Activated T-helper 2 cell treated with anti-CD3 and anti-CD28 coated beads, Interferon-gamma antibody, Interleukin-2, Interleukin-4, amounts not matched to agents 10 μg/mL and 5 μg/mL and 100 μg/mL, durations not matched to agents 14 hours and 24 hours and 36 hours (primary cell): ENCODE measurements around the gene DNAH11. TPM values are rescaled to one million over a fixed set of nuclear protein-coding genes. Genes with fewer than 3 reads are reported as not detected.

Source experiments
- DNase-seq: peaks from one replicate; pipeline ENCODE4 v3.0.0; 2021; ENCODE audit warnings: low spot score
- H3K27ac Mint-ChIP-seq: one replicate; pipeline ENCODE4 v1.8.0; 2021; ENCODE audit warnings: mixed read lengths
- H3K27me3 Mint-ChIP-seq: one replicate; pipeline ENCODE4 v1.8.0; 2021; ENCODE audit warnings: low read depth, mixed read lengths
- H3K36me3 Mint-ChIP-seq: one replicate; pipeline ENCODE4 v1.8.0; 2021; ENCODE audit warnings: low read depth, mixed read lengths
- H3K4me1 Mint-ChIP-seq: one replicate; pipeline ENCODE4 v1.8.0; 2021; ENCODE audit warnings: low read depth, mixed read lengths
- H3K4me3 Mint-ChIP-seq: one replicate; pipeline ENCODE4 v1.8.0; 2021; ENCODE audit warnings: low read depth, mild to moderate bottlenecking, moderate library complexity, mixed read lengths
- H3K9me3 Mint-ChIP-seq: one replicate; pipeline ENCODE4 v1.8.0; 2021; ENCODE audit warnings: mixed read lengths
- intact Hi-C: fragments of 100-400 bp; cut with micrococcal nuclease; formaldehyde crosslinking; loops from one replicate; pipeline ENCODE4 v1.15.1; 2023
- total RNA-seq: library from RNA; stranded (reverse); gene quantifications from 2 replicates; pipeline ENCODE4 v1.2.3, GENCODE V29; 2022

DNAH11 gene
- total RNA-seq, 1 donor from 2014 or later: 3.7 TPM

DNA sequence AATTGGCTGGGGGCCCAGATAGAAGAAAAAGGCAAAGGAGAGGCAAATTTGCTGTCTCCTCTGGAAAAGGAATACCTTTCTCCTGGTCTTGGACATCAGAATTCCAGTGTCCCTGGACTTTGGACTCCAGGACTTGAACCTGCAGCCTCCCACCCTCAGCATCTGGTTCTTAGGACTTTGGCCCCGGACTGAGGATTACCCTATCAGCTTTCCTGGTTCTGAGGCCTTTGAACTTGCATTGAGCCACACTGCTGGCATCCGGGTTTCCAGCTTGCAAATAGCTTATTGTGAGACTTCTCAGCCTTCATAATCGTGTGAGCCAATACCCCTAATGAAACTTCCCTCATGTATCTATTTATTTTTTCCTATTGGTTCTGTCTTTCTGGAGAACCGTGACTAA, 68.3 kb downstream of the DNAH11 start:
- Mint-ChIP-seq H3K27me3 (no peaks in the 10 kb centered on the region), H3K36me3 (no peaks in the 10 kb centered on the region), H3K9me3 (no peaks in the 10 kb centered on the region), H3K27ac (no peak overlapping the region), H3K4me3 (no peak overlapping the region), H3K4me1 (no peaks in the 10 kb centered on the region)
- intact Hi-C loops: no loop called here
- no peak for DNase-seq

DNA sequence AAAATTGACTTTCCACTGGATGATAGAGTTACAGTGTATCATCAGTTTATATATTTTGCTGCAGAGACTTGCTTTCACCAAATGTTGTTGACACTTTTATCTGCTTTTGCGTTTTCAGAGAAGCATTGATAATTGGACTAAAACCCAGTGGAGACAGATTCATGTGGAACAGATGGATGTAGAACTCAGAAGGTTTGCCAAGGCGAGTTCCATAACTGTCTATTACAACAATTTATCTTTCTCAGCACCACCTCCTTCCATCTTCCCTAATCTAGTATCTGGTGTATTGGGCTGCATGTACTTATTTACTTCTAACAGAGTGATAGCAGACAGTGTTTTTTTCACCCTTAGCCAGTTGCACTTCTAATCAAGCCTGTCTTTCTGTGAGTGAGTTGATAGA, 73.3 kb downstream of the DNAH11 start:
- no peak for DNase-seq
- H3K36me3 Mint-ChIP-seq: no peaks in the 10 kb centered on the region
- no peaks in the 10 kb centered on the region for H3K27me3 Mint-ChIP-seq
- H3K27ac Mint-ChIP-seq: no peak overlapping the region
- H3K4me3 Mint-ChIP-seq: no peak overlapping the region
- H3K9me3 Mint-ChIP-seq: no peaks in the 10 kb centered on the region
- intact Hi-C loops: no loop called here
- no peaks in the 10 kb centered on the region for H3K4me1 Mint-ChIP-seq

DNA sequence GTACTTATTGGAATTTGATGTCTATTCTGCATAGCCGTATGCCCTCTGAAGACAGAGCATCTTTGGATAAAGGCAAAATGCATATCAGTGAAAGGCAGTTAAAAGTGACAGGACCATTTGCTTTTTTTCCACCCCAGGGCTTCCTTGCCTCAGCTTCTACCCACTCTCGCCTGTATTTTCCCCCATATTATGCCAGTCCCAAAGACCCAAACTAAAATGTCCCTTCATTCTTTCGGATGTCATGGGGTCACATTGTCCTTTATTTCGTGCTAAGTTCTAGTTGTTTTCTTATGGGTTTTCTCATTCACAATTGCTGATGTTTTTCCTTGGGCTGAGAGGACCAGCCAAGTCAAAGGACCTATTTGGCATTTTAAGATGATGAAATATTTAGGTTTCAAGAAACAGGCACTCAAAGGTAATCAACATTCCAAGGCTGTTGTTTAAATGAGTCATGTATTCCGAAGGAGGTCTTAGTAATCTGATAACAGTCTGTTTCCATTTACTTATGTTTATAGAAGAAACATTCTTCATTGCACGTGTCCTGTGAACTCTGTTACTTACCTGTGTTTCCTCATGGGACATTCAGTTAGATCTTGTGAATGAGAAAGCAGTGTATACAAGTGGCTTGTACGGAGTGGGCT, 74.1 kb downstream of the DNAH11 start:
- Mint-ChIP-seq H3K4me3 (no peak overlapping the region), H3K4me1 (no peaks in the 10 kb centered on the region), H3K27me3 (no peaks in the 10 kb centered on the region), H3K9me3 (no peaks in the 10 kb centered on the region), H3K27ac (no peak overlapping the region), H3K36me3 (no peaks in the 10 kb centered on the region)
- no peak for DNase-seq
- intact Hi-C loops: no loop called here

DNA sequence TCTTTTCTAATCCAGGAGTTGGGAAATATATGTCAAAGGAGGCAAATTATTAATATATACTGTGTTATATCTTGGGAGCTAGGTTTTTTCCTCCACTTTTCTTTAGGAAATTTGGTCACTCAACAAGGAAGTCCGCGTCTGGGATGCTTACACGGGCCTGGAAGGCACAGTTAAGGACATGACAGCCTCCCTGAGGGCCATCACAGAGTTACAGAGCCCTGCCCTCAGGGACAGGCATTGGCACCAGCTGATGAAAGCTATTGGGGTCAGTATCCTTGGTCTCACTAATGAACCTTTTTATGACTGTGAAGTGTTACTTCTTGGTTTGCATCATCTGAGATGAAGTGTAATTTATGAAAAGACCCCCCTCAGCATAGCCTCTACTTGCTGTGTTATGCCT, 74.7 kb downstream of the DNAH11 start:
- no peaks in the 10 kb centered on the region for H3K4me1 Mint-ChIP-seq
- intact Hi-C loops: no loop called here
- no peaks in the 10 kb centered on the region for H3K27me3 Mint-ChIP-seq

DNA sequence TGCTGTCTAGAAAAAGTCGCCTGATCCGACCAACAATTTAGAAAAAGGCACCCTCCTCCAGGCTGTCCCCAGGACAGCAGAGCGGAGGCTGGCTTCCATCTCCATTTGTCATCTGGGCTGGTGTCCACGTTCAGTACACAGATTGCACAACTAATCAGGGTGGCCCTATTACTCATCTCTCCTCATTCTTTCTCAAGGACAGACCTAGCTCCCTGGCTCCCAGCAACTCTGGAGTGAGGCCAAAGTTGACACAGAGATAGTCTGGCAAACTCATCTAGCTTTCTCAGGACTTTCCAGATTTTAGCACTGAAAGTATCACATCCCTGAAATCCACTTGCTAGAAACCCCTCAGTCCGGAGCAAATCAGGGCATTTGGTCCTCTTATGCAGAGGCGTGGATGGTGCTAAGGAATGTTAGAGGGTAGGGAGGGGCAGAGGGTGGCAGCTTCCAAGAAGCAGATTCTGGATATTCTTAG, 75.1 kb downstream of the DNAH11 start:
- H3K4me1 Mint-ChIP-seq: no peaks in the 10 kb centered on the region
- H3K4me3 Mint-ChIP-seq: no peak overlapping the region
- no peaks in the 10 kb centered on the region for H3K9me3 Mint-ChIP-seq
- H3K36me3 Mint-ChIP-seq: no peaks in the 10 kb centered on the region
- intact Hi-C loops: no loop called here
- H3K27me3 Mint-ChIP-seq: no peaks in the 10 kb centered on the region
- H3K27ac Mint-ChIP-seq: no peak overlapping the region
- no peak for DNase-seq

More for the DNA sequence above, 74.7 kb downstream of the DNAH11 start:
- Mint-ChIP-seq H3K27ac (no peak overlapping the region), H3K9me3 (no peaks in the 10 kb centered on the region), H3K4me3 (no peak overlapping the region), H3K36me3 (no peaks in the 10 kb centered on the region)
- DNase-seq: no peak

DNA sequence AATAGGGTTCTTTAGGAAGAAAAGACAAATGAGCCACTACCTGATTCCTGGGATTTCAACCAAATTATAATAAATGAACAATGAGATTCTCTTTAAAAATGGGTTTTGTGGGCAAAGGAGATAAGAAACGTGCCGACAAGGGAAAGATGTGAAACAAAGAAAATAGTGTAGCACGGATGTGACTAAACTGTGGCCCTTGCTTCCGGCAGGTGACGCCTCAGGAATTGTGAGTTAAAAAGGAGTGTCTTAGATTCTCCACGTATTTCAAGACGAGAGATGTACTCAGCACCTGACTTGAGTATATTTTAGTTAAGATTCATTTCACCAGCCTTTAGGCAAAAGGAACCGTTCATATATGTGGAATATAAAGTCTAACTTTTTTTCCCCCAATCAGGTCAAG, 75.9 kb downstream of the DNAH11 start:
- H3K4me3 Mint-ChIP-seq: no peak overlapping the region
- H3K27ac Mint-ChIP-seq: no peak overlapping the region
- no peak for DNase-seq
- H3K4me1 Mint-ChIP-seq: no peaks in the 10 kb centered on the region
- intact Hi-C loops: no loop called here
- H3K9me3 Mint-ChIP-seq: no peaks in the 10 kb centered on the region
- no peaks in the 10 kb centered on the region for H3K36me3 Mint-ChIP-seq
- H3K27me3 Mint-ChIP-seq: no peaks in the 10 kb centered on the region

DNA sequence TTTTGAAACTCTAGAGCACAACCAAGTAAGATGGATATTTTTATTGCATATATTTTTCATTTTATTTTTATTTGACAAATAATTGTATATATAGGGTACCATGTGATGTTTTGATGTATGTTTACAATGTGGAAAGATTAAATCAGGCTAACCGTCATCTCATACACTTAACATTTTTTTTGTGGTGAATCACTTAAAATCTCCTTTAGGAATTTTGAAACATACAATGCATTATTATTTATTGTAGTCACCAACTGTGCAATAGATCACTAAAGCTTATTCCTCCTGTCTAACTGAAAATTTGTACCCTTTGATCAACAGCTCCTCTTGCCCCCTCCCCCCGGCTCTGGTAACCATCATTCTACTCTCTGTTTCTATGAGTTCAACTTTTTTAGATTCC, 77.2 kb downstream of the DNAH11 start:
- intact Hi-C loops: no loop called here
- no peaks in the 10 kb centered on the region for H3K27me3 Mint-ChIP-seq
- no peak overlapping the region for H3K4me3 Mint-ChIP-seq
- no peak overlapping the region for H3K27ac Mint-ChIP-seq
- H3K4me1 Mint-ChIP-seq: no peaks in the 10 kb centered on the region
- no peaks in the 10 kb centered on the region for H3K36me3 Mint-ChIP-seq
- no peak for DNase-seq
- no peaks in the 10 kb centered on the region for H3K9me3 Mint-ChIP-seq

DNA sequence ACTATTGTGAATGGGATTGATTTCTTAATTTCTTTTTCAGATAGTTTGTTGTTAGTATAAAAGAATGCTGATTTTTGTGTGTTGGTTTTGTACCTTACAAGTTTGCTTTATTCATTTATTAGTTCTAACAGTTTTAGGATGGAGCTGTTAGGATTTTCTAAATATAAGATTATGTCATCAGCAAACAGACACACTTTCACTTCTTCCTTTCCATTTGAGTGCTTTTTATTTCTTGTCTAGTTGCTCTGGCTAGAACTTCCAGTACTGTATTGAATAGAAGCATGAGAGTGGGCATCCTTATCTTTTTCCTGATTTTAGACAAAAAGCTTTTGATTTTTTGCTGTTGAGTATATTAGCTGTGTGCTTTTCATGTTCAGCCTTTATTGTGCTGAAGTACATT, 81.5 kb downstream of the DNAH11 start:
- intact Hi-C loops: no loop called here
- Mint-ChIP-seq H3K4me1 (no peaks in the 10 kb centered on the region), H3K27me3 (no peaks in the 10 kb centered on the region), H3K27ac (no peak overlapping the region), H3K36me3 (no peaks in the 10 kb centered on the region), H3K9me3 (peaks cover 4% of the 10 kb centered on the region), H3K4me3 (no peak overlapping the region)
- no peak for DNase-seq

DNA sequence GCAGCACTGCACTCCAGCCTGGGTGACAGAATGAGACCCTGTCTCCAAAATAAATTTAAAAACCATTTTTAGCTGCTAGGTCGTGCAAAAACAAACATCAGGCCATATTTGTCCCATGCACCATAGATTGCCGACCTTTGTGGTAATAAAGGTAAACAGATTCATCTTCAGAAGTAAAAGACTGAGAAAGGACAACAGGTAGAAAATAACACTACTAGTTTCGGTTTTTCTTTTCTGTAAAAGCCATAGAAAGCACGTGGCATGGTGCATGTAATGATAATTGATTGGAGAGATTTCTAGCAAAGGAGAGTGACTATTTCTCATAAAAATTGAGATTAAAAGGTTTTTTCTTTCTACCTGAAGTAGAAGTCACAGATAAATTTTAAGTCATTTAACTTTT, 93.9 kb downstream of the DNAH11 start:
- DNase-seq: no peak
- Mint-ChIP-seq H3K4me3 (no peak overlapping the region), H3K9me3 (no peaks in the 10 kb centered on the region), H3K27ac (no peak overlapping the region), H3K27me3 (no peaks in the 10 kb centered on the region), H3K4me1 (no peaks in the 10 kb centered on the region), H3K36me3 (no peaks in the 10 kb centered on the region)
- intact Hi-C loops: no loop called here

DNA sequence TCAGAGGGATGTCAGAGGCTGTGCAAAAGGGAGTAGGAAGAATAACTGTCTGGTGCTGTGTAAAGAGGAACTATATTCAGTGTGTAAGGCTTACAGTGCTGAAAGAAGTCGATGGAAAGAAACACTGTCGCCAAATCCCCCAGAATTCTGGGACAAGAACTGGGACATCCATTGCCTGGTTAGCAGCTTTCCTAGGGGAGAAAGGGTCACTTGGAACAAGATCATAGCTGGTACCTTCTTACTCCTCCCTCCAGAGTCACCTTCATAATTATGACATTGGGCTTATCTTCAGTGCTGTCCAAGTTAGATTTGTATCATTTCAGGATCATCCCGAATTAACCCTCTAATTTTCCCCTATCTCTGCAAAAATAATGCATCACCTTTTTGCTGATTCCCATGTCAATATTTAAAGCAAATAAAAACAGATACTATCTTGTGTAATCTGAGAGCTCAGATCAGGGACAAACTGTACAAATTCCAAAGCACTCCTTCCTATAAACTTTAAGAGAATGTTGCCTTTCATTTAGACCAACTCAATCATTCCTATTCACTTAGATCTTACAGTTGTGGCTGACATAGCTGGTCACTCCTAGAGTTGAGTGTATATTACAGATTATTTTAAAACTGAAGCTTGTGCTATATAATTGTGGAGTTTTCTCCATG, 96.5 kb downstream of the DNAH11 start:
- no peak overlapping the region for H3K27ac Mint-ChIP-seq
- no peaks in the 10 kb centered on the region for H3K27me3 Mint-ChIP-seq
- no peaks in the 10 kb centered on the region for H3K36me3 Mint-ChIP-seq
- H3K4me3 Mint-ChIP-seq: no peak overlapping the region
- no peak for DNase-seq
- intact Hi-C loops: no loop called here
- H3K9me3 Mint-ChIP-seq: no peaks in the 10 kb centered on the region
- no peaks in the 10 kb centered on the region for H3K4me1 Mint-ChIP-seq

DNA sequence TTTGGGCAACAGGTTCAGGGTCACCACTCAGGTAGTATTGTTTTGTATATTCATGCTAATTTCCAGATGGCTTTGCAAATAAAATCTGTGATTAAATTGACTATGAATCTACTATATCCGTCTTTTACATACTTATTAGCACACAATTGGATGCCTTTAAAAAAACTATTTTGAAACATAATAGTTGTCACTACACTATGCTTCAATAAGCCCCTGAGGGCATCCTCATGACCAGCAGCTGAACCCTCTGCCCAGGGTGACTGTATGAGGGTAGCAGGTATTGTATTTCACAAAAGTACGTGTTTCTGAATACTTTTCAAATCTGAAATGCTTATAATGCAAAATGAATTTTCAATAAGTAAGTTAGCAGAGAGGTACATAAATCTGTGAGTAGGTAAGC, 97.3 kb downstream of the DNAH11 start:
- H3K36me3 Mint-ChIP-seq: no peaks in the 10 kb centered on the region
- no peaks in the 10 kb centered on the region for H3K27me3 Mint-ChIP-seq
- DNase-seq: no peak
- H3K4me3 Mint-ChIP-seq: no peak overlapping the region
- no peaks in the 10 kb centered on the region for H3K4me1 Mint-ChIP-seq
- H3K9me3 Mint-ChIP-seq: no peaks in the 10 kb centered on the region
- intact Hi-C loops: no loop called here
- no peak overlapping the region for H3K27ac Mint-ChIP-seq

DNA sequence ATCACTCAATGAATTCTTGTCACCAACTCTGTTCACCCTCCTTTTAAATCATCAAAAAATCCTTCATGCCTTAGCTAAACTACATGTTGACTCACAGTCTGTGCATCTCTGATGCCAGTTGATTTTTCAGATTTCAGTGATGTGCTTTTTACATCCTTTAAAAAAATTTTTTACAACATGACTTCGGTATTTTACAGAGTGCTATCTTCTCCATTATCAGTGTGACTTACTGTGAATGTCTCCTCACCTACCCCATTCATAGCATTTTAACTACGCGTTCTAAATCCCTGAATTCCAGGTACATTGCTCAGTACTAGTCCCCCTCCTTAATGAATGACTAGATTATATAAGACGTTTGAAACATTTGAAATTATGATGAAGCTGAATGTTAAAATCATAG, 98.7 kb downstream of the DNAH11 start:
- DNase-seq: no peak
- H3K36me3 Mint-ChIP-seq: no peaks in the 10 kb centered on the region
- intact Hi-C loops: no loop called here
- no peak overlapping the region for H3K27ac Mint-ChIP-seq
- H3K4me3 Mint-ChIP-seq: no peak overlapping the region
- no peaks in the 10 kb centered on the region for H3K9me3 Mint-ChIP-seq
- no peaks in the 10 kb centered on the region for H3K4me1 Mint-ChIP-seq
- H3K27me3 Mint-ChIP-seq: no peaks in the 10 kb centered on the region

DNA sequence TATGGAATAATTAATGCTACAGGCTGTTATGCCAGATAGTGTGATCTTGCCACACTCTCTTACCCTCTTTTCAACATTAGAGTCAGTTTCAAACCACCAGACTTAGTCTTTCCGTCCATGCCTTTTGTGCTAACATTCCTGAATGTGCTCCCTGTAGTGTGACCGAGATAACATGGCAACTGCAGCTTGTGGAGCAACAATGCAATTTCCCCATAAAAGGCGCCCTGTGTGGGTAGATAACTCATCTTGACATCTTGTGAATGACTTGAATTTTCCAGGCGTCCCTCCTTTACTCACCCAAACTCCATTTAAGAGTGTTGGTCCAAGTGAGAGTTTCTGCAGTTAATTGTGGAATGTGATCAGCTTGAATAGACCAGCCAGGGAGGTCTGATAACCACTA, 99.6 kb downstream of the DNAH11 start:
- peaks cover 2% of the 10 kb centered on the region for H3K27me3 Mint-ChIP-seq
- DNase-seq: no peak
- intact Hi-C loops: no loop called here
- H3K27ac Mint-ChIP-seq: no peak overlapping the region
- no peak overlapping the region for H3K4me3 Mint-ChIP-seq
- H3K4me1 Mint-ChIP-seq: no peaks in the 10 kb centered on the region
- H3K36me3 Mint-ChIP-seq: no peaks in the 10 kb centered on the region
- peaks cover 5% of the 10 kb centered on the region for H3K9me3 Mint-ChIP-seq
